ENCODE measurements around the gene KRIT1.
A peak's percentile ranks its signal among the peaks of the same experiment; 100 is the strongest.
"Not testable (repeated sequence)": the region's sequence is repeated elsewhere in the genome, so short reads cannot be mapped to it uniquely, and the experiment has no call there.

The KRIT1 gene

GRCh38 chr7:92245487-92246359 is at the start of gene KRIT1, which contains the start of gene ANKIB1:
TSS of gene KRIT1 (minus strand) at chr7:92245914. CDS start at chr7:92242135, 3,779 bp downstream.
TSS of gene ANKIB1 (plus strand) at chr7:92245974. CDS start at chr7:92294979, 49,005 bp downstream.
- DNase-seq, result peak; percentile 85 to 86

GRCh38 chr7:92295391-92295790 is 49.7 kb upstream of the KRIT1 start:
- DNase-seq, result no peak

DNA sequence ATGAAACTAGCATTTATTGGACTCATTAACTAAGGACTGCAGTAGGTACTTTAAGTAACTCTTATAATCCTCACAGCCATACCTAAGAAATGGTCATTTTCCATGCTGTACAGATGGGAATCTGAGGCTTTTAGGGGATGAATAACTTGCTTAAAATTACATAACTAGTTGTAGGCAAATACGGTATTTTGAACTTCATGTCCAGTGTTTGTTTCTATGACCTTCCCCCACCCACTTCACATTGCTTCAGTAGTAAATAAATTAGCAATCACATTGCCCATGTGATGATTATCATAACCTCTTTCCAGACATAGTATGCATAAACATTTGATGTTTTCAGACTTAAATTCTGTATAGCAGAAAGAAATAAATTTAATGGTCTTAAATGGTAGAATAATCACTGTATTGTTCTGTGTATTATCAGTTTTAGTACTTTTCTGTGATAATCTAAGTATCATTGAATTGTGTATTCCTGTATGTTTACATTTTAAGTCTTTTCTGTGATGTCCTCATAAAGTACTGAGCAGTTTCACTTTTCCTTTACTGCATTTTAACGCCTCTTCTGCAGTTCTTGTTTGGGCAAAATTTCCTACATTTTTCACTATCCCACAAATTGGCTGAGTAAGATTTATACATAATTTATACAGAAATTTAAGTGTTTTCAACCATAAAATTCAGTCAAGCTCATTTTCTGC is 48.3 kb upstream of the KRIT1 start:
- DNase-seq, result no peak

- no peak for DNase-seq
These were observed 47.3 kb upstream of the KRIT1 start for GRCh38 chr7:92292981-92293380.

DNA sequence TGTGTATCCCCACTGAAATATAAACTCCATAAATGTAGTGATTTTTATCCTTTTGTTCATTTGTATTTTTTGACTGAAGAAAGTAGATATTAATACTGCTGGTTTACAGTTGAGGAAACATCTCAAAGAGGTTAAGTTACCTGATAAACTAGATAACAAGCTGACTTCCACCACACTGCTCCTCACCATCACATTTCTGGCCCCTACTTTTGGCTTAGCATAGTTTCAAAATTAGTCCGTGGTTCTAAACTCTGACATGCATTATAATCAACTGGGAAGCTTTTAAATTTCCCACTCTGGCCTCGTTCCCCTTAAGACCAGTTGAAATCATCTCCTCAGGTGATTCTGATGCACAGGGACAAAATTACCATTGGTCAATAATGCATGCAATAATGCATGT is 43.6 kb upstream of the KRIT1 start:
- no peak for DNase-seq

GRCh38 chr7:92282930-92283329 is 37.2 kb upstream of the KRIT1 start:
- no peak for DNase-seq

- DNase-seq, result no peak
These were observed 36.6 kb upstream of the KRIT1 start for GRCh38 chr7:92282221-92282814.

- no peak for DNase-seq
These were observed 35.3 kb upstream of the KRIT1 start for GRCh38 chr7:92281031-92281430.

GRCh38 chr7:92279396-92280031 is 33.8 kb upstream of the KRIT1 start:
- no peak for DNase-seq

DNA sequence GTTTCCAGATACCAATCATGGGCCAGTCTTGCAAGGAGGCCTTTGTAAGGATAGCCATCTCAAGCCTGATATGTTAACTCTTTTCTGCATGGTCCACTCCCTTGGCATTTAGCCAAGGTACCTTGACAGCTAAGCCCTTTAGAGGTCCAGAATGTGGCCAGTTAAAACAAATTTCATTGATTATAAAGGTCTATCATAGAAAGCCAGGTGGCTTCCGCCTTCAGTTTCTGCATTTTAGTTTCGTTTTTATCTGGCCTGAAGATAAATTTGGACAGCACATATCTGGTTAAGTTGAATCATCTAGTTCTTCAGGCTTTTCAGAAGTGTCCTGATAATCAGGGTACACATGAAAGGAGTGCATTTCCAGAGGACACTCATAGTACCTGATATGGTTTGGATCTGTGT is 30.7 kb upstream of the KRIT1 start:
- no peak for DNase-seq

- DNase-seq, result no peak
These were observed 29.6 kb upstream of the KRIT1 start for GRCh38 chr7:92275327-92275726.

DNA sequence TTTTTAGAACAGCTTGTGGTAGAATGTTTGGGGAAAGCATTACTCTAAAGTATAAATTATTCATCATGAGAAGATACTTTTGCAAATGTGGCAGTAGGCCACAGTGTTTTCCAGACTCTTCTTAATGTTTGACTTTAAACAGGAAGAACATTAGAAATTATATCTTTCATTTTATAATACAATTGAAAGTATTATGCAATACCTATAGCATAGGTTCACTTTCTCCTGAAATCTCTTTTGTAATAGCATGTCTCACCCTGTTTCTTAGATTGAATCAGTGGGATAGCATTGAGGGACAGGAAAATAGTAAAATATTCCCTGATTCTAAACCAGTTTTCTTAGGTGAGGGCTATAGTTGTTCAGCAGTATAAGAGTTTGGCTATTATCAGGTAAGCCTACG is 23.2 kb upstream of the KRIT1 start:
- no peak for DNase-seq

GRCh38 chr7:92266415-92267241 is 20.9 kb upstream of the KRIT1 start:
- DNase-seq, result no peak

DNA sequence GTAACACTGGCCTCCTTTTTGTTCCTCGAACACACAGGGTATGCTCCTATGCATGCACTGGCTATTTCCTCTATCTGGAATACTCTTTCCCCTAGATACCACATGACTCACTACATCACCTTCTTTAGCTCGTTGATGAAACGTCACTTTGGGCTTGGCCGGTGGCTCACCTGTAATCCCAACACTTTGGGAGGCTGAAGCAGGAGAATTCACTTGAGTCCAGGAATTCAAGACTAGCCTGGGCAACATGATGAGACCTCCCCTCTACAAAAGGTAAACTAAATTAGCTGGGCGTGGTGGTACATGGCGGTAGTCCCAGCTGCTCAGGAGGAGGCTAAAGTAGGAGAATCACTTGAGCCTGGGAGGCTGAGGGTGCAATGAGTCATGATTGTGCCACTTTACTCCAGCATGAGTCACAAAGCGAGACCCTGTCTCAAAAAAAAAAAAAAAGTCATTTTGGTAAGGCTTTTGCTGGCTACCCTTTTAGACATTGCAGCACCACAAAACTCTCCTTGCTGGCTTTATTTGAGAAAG is 14.6 kb upstream of the KRIT1 start:
- no peak for DNase-seq

DNA sequence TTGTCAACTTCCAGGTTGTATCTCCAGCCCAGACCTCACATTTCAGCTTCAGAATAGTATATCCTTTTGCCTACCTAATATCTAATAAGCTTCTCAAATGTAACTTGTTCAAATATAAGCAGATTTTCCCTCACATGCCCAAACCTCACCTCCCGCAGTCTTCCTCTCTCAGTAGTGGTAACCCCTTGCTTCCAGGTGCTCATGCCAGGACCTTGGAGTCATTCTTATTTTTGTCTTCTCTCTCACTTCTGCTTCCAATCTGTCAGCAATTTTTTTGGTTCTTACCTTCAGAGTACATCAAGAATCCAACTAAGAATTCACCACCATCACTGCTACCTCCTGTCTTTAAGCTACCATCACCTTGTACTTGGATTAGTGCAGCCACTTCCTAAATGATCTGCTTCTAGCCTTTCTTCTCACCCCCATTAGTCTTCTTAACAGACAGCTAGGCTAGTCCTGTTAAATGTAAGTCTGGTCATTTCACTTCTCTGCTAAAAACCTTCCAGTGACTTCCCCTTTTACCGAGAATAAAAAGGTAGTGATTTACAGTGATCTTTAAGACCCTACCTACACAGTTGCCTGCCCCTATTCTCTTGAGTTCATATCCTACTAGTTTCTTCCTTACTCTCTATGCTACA is 14.0 kb upstream of the KRIT1 start:
- no peak for DNase-seq

DNA sequence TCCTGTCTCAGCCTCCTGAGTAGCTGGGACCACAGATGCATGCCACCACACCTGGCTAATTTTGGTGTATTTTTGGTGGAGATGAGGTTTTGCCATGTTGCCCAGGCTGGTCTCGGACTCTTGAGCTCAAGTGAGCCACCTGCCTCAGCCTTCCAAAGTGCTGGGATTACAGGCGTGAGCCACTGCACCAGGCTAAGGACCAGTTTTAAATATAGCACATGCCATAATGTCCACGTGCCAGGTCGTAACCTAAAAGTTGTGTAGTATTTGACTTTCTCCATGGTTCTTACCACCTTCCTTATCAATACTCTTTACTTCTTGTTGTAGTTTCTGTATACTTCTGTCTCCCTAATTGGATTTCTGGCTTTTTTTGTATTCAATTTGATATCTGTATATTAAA is 13.3 kb upstream of the KRIT1 start:
- no peak for DNase-seq

GRCh38 chr7:92255308-92255707 is 9.6 kb upstream of the KRIT1 start:
- no peak for DNase-seq

GRCh38 chr7:92254800-92255199 is 9.1 kb upstream of the KRIT1 start:
- DNase-seq, result not testable (repeated sequence)

DNA sequence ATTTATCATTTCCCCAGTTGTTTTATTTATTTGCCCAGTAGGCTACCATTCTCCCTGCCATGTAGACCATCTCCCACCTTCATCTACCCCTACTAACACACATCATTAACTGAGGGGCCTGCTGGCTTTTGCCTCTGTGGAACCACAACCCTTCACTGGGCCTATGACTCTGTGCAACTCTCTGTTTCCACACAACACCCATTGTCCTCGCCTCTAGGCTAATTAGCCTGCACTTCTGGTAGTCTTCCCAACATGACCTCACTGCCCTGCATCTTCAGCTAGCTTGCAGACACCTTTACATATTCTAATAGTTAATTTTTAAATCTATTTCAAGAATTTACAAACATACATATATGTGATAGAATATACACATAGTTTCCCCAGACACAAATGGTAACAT is 7.5 kb upstream of the KRIT1 start:
- no peak for DNase-seq

DNA sequence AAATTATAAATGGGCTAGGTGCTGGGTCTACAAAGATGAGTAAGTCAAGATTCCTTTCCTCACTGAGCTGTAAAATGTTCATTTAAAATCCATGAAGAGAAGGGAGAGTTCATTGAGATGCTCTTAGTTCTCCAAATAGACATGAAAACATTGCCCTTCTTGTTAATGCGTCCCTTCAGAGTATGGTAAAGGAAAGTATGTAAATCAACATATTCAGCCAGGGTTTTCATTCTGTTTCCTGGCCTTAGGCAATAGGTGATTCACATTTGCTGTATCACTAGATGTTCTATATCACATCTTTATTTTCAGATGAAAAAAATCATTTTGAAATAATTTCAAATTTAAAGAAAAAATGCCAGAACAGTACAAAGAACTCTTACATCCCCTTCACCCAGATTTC is 5.5 kb upstream of the KRIT1 start:
- no peak for DNase-seq

DNA sequence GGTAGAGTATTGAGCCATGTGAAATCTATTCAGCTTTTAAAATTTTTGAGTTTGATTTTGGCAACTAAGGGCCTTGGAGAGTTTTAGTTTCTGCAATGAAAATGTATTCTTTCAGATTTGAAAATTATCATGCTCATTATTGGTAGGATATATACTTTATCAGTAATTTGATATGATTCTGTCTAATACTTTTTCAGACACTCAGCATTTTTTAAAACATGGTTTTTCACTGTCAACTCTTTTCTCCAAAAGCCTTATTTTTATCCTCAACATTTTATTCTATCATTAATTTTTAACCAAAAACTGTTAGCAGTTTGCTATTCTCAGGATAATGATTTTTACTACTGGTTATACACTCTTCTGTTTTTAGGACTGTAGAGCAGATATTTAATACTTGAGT is 4.9 kb upstream of the KRIT1 start:
- no peak for DNase-seq
